Body of pancreas (tissue), 4 donors: Measurements from ENCODE around the gene DNAH12.

Experiments
- POLR2A ChIP-seq, 3 donors: fragments of 450-650 bp; IDR thresholded peaks; one replicate each; pipeline ENCODE4 v1.6.1; 2016; ENCODE audit warnings: antibody characterized with exemption in 3 of 3, mild to moderate bottlenecking in 2 of 3
- TF ChIP-seq, protein P1 (sequence below), 7 experiments: fragments of 450-650 bp in 4 of 7; fragments of 200-600 bp in 3 of 7; sonication (generic) in 3 of 7; IDR thresholded peaks; one replicate each; pipeline ENCODE4 v1.5.1; 2016 to 2019; ENCODE audit warnings: antibody characterized with exemption in 7 of 7

- TF ChIP-seq, protein P1, sequence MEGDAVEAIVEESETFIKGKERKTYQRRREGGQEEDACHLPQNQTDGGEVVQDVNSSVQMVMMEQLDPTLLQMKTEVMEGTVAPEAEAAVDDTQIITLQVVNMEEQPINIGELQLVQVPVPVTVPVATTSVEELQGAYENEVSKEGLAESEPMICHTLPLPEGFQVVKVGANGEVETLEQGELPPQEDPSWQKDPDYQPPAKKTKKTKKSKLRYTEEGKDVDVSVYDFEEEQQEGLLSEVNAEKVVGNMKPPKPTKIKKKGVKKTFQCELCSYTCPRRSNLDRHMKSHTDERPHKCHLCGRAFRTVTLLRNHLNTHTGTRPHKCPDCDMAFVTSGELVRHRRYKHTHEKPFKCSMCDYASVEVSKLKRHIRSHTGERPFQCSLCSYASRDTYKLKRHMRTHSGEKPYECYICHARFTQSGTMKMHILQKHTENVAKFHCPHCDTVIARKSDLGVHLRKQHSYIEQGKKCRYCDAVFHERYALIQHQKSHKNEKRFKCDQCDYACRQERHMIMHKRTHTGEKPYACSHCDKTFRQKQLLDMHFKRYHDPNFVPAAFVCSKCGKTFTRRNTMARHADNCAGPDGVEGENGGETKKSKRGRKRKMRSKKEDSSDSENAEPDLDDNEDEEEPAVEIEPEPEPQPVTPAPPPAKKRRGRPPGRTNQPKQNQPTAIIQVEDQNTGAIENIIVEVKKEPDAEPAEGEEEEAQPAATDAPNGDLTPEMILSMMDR (IDR thresholded peaks at IDR 0.05), result no peak
- no peak for TF ChIP-seq POLR2A (IDR thresholded peaks at IDR 0.05)
These were observed 5.7 kb downstream of the DNAH12 start for GRCh38 chr3:57538465-57538864.
